H1 (cell line): Measurements from ENCODE around the gene CALML4. TPM values are rescaled to one million over a fixed set of nuclear protein-coding genes. Genes with fewer than 3 reads are reported as not detected.

Experiments used
- CHD7 ChIP-seq: fragments of 300-600 bp; sonication (generic); IDR thresholded peaks from 2 replicates; pipeline ENCODE4 v1.7.1; 2012; ENCODE audit warnings: low read length, moderate library complexity, mild to moderate bottlenecking, inconsistent platforms; ENCODE audit not compliant: insufficient replicate concordance
- POLR2AphosphoS5 ChIP-seq: IDR thresholded peaks from 2 replicates; pipeline ENCODE4 v1.6.1; 2011; ENCODE audit warnings: low read depth, low read length
- TCF12 ChIP-seq: IDR thresholded peaks from 2 replicates; pipeline ENCODE4 v1.6.1; 2011; ENCODE audit warnings: low read depth, mild to moderate bottlenecking, low read length
- polyA plus RNA-seq, 7 experiments: library from polyadenylated mRNA; depleted of rRNA in 3 of 7; stranded (reverse) in 5 of 7; unstranded in 2 of 7; fragments of >200 nt in 5 of 7; fragments of 200-250 nt in 2 of 7; gene quantifications; 1 replicate in 5 of 7; 2 replicates in 1 of 7; 4 replicates in 1 of 7; pipeline versions ENCODE4 v1.2.1 to v1.2.3, GENCODE V29; 2011 to 2013; ENCODE audit warnings: missing spikeins in 2 of 7, mixed read lengths in 2 of 7
- total RNA-seq: library from RNA; stranded (reverse); fragmentation: NEBNext Ultra II Directional; extraction: Animal tissue kit (Norgen Biotek cat#: 25700); gene quantifications from 2 replicates; pipeline ENCODE4 v1.2.1, GENCODE V29; 2021

Gene CALML4
- total and polyA plus RNA-seq, 2 of the 8 experiments (the other 6 are each of a cell fraction or from before 2014, with no cell fraction given) = 3.8 to 12.5 TPM

GRCh38 chr15:68183616-68184315, 21.4 kb downstream of the CALML4 start (continued):
- TF ChIP-seq CHD7 (no peak), TCF12 (no peak), POLR2AphosphoS5 (no peak)
